GM12878 (cell line): ENCODE results near the gene MEF2D. TPM values are rescaled to one million over a fixed set of nuclear protein-coding genes. Genes with fewer than 3 reads are reported as not detected.
A peak's percentile ranks its signal among the peaks of the same experiment; 100 is the strongest.

Experiments
- ATF7 ChIP-seq: fragments of 450-650 bp; IDR thresholded peaks from 2 replicates; pipeline ENCODE4 v1.6.1; 2016; ENCODE audit warnings: low read depth, mild to moderate bottlenecking
- BHLHE40 ChIP-seq, 2 experiments: fragments of 450-650 bp in 1 of 2; IDR thresholded peaks; 2 replicates each; pipeline ENCODE4 v1.6.1; 2011 to 2017; ENCODE audit warnings: low read depth in 2 of 2, borderline replicate concordance in 1 of 2, improper control_type of control experiment in 1 of 2, low read length in 1 of 2, mild to moderate bottlenecking in 1 of 2
- BMI1 ChIP-seq: fragments of 450-650 bp; IDR thresholded peaks from 2 replicates; pipeline ENCODE4 v1.6.1; 2016; ENCODE audit warnings: mild to moderate bottlenecking, moderate library complexity, borderline replicate concordance
- DPF2 ChIP-seq: fragments of 450-650 bp; IDR thresholded peaks from 2 replicates; pipeline ENCODE4 v1.6.1; 2017; ENCODE audit warnings: mild to moderate bottlenecking
- ESRRA ChIP-seq: IDR thresholded peaks from 2 replicates; pipeline ENCODE4 v1.6.1; 2012; ENCODE audit warnings: mild to moderate bottlenecking, low read length, improper control_type of control experiment
- ETV6 ChIP-seq, 2 experiments: fragments of 450-650 bp in 1 of 2; IDR thresholded peaks in 1 of 2; conservative IDR thresholded peaks in 1 of 2; 2 replicates each; pipeline ENCODE4 v1.6.1; 2014; ENCODE audit warnings: antibody characterized with exemption in 1 of 2, borderline replicate concordance in 1 of 2, low read depth in 1 of 2, mild to moderate bottlenecking in 1 of 2, moderate library complexity in 1 of 2
- GABPA ChIP-seq: IDR thresholded peaks from 2 replicates; pipeline ENCODE4 v1.6.1; 2014; ENCODE audit warnings: antibody characterized with exemption, low read depth, mild to moderate bottlenecking, inconsistent platforms
- HCFC1 ChIP-seq: fragments of 150-350 bp; IDR thresholded peaks from 2 replicates; pipeline ENCODE4 v1.6.1; 2014; ENCODE audit warnings: low read length
- HDAC2 ChIP-seq: fragments of 200-600 bp; sonication (generic); IDR thresholded peaks from 2 replicates; pipeline ENCODE4 v1.6.1; 2017
- HDGF ChIP-seq: fragments of 450-650 bp; IDR thresholded peaks from 2 replicates; pipeline ENCODE4 v1.6.1; 2016; ENCODE audit warnings: antibody characterized with exemption
- IRF4 ChIP-seq: IDR thresholded peaks from 2 replicates; pipeline ENCODE4 v1.6.1; 2011; ENCODE audit warnings: low read depth, low read length
- KAT2A ChIP-seq: conservative IDR thresholded peaks from 2 replicates; pipeline ENCODE4 v1.6.1; 2011; ENCODE audit warnings: low read depth, low read length; ENCODE audit not compliant: control insufficient read depth
- MEF2B ChIP-seq: fragments of 450-650 bp; IDR thresholded peaks from 2 replicates; pipeline ENCODE4 v1.6.1; 2018; ENCODE audit warnings: mild to moderate bottlenecking, moderate library complexity; ENCODE audit not compliant: partially characterized antibody, poor library complexity, severe bottlenecking
- NBN ChIP-seq: fragments of 450-650 bp; IDR thresholded peaks from 2 replicates; pipeline ENCODE4 v1.6.1; 2016
- NR2F1 ChIP-seq: fragments of 450-650 bp; conservative IDR thresholded peaks from 2 replicates; pipeline ENCODE4 v1.6.1; 2017; ENCODE audit warnings: mild to moderate bottlenecking
- PAX8 ChIP-seq: fragments of 450-650 bp; IDR thresholded peaks from 2 replicates; pipeline ENCODE4 v1.6.1; 2017; ENCODE audit warnings: mild to moderate bottlenecking, moderate library complexity
- PML ChIP-seq: IDR thresholded peaks from 2 replicates; pipeline ENCODE4 v1.6.1; 2012; ENCODE audit warnings: low read length, inconsistent platforms
- POU2F2 ChIP-seq: IDR thresholded peaks from 3 replicates; pipeline ENCODE4 v1.6.1; 2011; ENCODE audit warnings: low read depth, mild to moderate bottlenecking, low read length, borderline replicate concordance
- RAD21 ChIP-seq: IDR thresholded peaks from 2 replicates; pipeline ENCODE4 v1.6.1; 2011; ENCODE audit warnings: mild to moderate bottlenecking, low read depth, low read length, moderate library complexity; ENCODE audit not compliant: insufficient read depth
- RCOR1 ChIP-seq: conservative IDR thresholded peaks from 2 replicates; pipeline ENCODE4 v1.6.1; 2012; ENCODE audit warnings: low read depth, low read length, improper control_type of control experiment
- RUNX3 ChIP-seq: IDR thresholded peaks from 2 replicates; pipeline ENCODE4 v1.6.1; 2012; ENCODE audit warnings: low read length, inconsistent platforms
- SMAD1 ChIP-seq: fragments of 450-650 bp; IDR thresholded peaks from 2 replicates; pipeline ENCODE4 v1.6.1; 2018; ENCODE audit warnings: mild to moderate bottlenecking, low read depth; ENCODE audit not compliant: partially characterized antibody
- SUPT20H ChIP-seq: IDR thresholded peaks from 2 replicates; pipeline ENCODE4 v1.6.1; 2011; ENCODE audit warnings: low read depth, mild to moderate bottlenecking, low read length, moderate library complexity, borderline replicate concordance; ENCODE audit not compliant: control insufficient read depth
- TARDBP ChIP-seq: IDR thresholded peaks from 2 replicates; pipeline ENCODE4 v1.6.1; 2016; ENCODE audit warnings: borderline replicate concordance
- TBL1XR1 ChIP-seq: IDR thresholded peaks from 2 replicates; pipeline ENCODE4 v1.6.1; 2012; ENCODE audit warnings: low read depth, low read length, improper control_type of control experiment
- TCF12 ChIP-seq: IDR thresholded peaks from 2 replicates; pipeline ENCODE4 v1.6.1; 2011; ENCODE audit warnings: low read depth, mild to moderate bottlenecking, low read length
- ZNF274 ChIP-seq: IDR thresholded peaks from one replicate; pipeline ENCODE4 v1.8.0; 2011; ENCODE audit not compliant: insufficient read length, insufficient read depth
- ZZZ3 ChIP-seq: IDR thresholded peaks from 2 replicates; pipeline ENCODE4 v1.6.1; 2011; ENCODE audit warnings: low read depth; ENCODE audit not compliant: control insufficient read depth, insufficient read length
- polyA plus RNA-seq, 11 experiments: library from polyadenylated mRNA; depleted of rRNA in 4 of 11; unstranded in 6 of 11; stranded (reverse) in 5 of 11; fragments of >200 nt; fragmentation: Nextera tagmentation in 4 of 11; fragmentation: Illumina TruSeq in 1 of 11; extraction: Ambion mirVana in 4 of 11; extraction: Trizol in 1 of 11; gene quantifications; 1 replicate in 1 of 11; 2 replicates in 10 of 11; pipeline versions ENCODE4 v1.2.1 to v1.2.3, GENCODE V29; 2011 to 2016; ENCODE audit warnings: inconsistent platforms in 2 of 11, missing spikeins in 2 of 11, low read depth in 1 of 11
- total RNA-seq, 4 experiments: library from RNA; depleted of rRNA in 3 of 4; stranded (reverse); fragments of >200 nt in 3 of 4; fragmentation: Illumina TruSeq in 1 of 4; extraction: Trizol in 1 of 4; gene quantifications; 2 replicates each; pipeline versions ENCODE4 v1.2.1 to v1.2.3, GENCODE V29; 2013 to 2021
- TF ChIP-seq, protein P1 (sequence below): fragments of 450-650 bp; conservative IDR thresholded peaks from 2 replicates; pipeline ENCODE4 v1.6.1; 2017; ENCODE audit warnings: mild to moderate bottlenecking, moderate library complexity
- TF ChIP-seq, protein P2 (sequence below): IDR thresholded peaks from 2 replicates; pipeline ENCODE4 v1.6.1; 2011; ENCODE audit warnings: mild to moderate bottlenecking, low read depth, low read length, moderate library complexity; ENCODE audit not compliant: insufficient replicate concordance
- TF ChIP-seq, protein P3 (sequence below): IDR thresholded peaks from 2 replicates; pipeline ENCODE4 v1.6.1; 2011; ENCODE audit warnings: low read depth, low read length, improper control_type of control experiment, borderline replicate concordance

The MEF2D gene
- total and polyA plus RNA-seq, 10 of the 15 experiments (the other 5 are each of a cell fraction or from before 2014, with no cell fraction given) = 0.61 to 53.0 (median 15.2) TPM

DNA sequence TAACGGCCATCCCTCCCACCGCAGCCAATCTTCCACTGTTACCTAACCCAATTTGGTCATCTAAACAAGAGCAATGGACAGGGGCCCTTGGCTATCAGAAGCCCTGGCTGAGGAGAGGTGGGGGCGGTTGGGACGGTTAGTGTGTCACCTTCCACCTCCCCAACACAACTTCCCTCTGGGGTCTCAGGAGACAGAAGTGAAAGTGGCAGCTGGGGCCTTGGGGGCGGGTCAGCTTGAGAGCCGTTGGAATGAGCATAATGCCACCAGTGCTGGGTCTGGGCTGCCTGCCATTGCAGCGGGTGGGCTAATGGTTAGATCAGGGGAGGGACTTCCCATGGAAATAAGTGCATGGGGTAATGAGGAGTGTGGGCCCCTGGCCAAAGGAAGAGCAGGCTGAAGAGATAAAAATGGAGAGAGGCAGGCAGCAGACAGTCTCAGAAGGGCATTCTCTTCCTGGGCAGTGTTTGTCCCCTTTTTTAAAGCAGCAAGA lies 7.9 kb downstream of the MEF2D start (continued):
- TF ChIP-seq, protein P1, sequence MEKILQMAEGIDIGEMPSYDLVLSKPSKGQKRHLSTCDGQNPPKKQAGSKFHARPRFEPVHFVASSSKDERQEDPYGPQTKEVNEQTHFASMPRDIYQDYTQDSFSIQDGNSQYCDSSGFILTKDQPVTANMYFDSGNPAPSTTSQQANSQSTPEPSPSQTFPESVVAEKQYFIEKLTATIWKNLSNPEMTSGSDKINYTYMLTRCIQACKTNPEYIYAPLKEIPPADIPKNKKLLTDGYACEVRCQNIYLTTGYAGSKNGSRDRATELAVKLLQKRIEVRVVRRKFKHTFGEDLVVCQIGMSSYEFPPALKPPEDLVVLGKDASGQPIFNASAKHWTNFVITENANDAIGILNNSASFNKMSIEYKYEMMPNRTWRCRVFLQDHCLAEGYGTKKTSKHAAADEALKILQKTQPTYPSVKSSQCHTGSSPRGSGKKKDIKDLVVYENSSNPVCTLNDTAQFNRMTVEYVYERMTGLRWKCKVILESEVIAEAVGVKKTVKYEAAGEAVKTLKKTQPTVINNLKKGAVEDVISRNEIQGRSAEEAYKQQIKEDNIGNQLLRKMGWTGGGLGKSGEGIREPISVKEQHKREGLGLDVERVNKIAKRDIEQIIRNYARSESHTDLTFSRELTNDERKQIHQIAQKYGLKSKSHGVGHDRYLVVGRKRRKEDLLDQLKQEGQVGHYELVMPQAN = 0 out of 2 replicates have a peak, but pooled peaks have one; percentile 27
- TF ChIP-seq HDAC2 (no peak), POU2F2 (no peak), TCF12 (peak; percentile 93), RCOR1 (peak; percentile 70; the same call in 1 of the 2 replicates), BMI1 (no peak), GABPA (no peak), RAD21 (no peak), ZZZ3 (no peak), ZNF274 (no peak), SMAD1 (no peak), KAT2A (no peak), MEF2B (peak; percentile 87), RUNX3 (no peak), HDGF (no peak), PAX8 (no peak), HCFC1 (no peak), TBL1XR1 (peak; percentile 51; the same call in 1 of the 2 replicates), NBN (no peak), TARDBP (no peak), ATF7 (peak; percentile 59), ESRRA (no peak), DPF2 (peak; percentile 82), NR2F1 (no peak; the same call in 1 of the 2 replicates), BHLHE40 (IDR thresholded peaks at IDR 0.05; ENCODE audit: borderline replicate concordance in 1 of 2, low read depth in 2 of 2, low read length in 1 of 2) (peak; percentile 42 to 50; a peak in 2 of 4 replicates), PML (no peak), ETV6 (conservative IDR thresholded peaks at IDR 0.05 in 1 of 2, IDR thresholded peaks at IDR 0.05 in 1 of 2; ENCODE audit: borderline replicate concordance in 1 of 2, low read depth in 1 of 2) (peak in 1 of 2 experiments; percentile 90; a peak in 2 of 4 replicates), IRF4 (peak; percentile 61; the same call in 1 of the 2 replicates), SUPT20H (no peak)
- TF ChIP-seq, protein P2, sequence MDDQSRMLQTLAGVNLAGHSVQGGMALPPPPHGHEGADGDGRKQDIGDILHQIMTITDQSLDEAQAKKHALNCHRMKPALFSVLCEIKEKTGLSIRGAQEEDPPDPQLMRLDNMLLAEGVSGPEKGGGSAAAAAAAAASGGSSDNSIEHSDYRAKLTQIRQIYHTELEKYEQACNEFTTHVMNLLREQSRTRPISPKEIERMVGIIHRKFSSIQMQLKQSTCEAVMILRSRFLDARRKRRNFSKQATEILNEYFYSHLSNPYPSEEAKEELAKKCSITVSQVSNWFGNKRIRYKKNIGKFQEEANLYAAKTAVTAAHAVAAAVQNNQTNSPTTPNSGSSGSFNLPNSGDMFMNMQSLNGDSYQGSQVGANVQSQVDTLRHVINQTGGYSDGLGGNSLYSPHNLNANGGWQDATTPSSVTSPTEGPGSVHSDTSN = no peak
- TF ChIP-seq, protein P3, sequence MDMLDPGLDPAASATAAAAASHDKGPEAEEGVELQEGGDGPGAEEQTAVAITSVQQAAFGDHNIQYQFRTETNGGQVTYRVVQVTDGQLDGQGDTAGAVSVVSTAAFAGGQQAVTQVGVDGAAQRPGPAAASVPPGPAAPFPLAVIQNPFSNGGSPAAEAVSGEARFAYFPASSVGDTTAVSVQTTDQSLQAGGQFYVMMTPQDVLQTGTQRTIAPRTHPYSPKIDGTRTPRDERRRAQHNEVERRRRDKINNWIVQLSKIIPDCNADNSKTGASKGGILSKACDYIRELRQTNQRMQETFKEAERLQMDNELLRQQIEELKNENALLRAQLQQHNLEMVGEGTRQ = no peak
